ENCODE data around the gene EFNA5. TPM values are rescaled to one million over a fixed set of nuclear protein-coding genes. Genes with fewer than 3 reads are reported as not detected.

The EFNA5 gene
- total RNA-seq, 1 donor from 2014 or later, result 43.0 TPM

DNA sequence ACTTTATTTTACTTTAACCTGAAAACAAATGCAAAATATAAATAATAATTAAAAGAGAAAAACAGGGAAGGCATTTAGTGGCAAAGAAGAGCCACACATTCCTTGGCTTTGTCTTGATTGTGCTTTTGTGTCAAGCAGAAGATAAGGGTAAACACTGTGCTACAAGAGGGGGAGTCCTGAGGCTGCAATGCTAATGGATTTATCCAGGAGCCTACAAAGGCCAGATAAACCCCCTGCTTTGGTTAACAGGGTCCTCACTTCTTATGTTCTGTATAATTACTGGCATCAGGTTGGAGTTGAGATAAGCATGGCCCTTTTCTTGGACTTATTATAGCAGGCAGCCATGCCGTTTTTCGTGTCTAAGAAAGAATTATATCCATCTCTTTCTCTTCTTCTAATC lies 302.8 kb downstream of the EFNA5 start:
- H3K36me3 Mint-ChIP-seq (ENCODE audit: low read depth), result no peaks in the 10 kb centered on the region
- no peaks in the 10 kb centered on the region for H3K27me3 Mint-ChIP-seq (ENCODE audit: low read depth)
- no peak overlapping the region for H3K27ac Mint-ChIP-seq (ENCODE audit: unreplicated experiment)
- DNase-seq (ENCODE audit: low read depth, low spot score), result no peak
- H3K4me1 Mint-ChIP-seq, result peaks cover 13% of the 10 kb centered on the region
- TF ChIP-seq, protein P1, sequence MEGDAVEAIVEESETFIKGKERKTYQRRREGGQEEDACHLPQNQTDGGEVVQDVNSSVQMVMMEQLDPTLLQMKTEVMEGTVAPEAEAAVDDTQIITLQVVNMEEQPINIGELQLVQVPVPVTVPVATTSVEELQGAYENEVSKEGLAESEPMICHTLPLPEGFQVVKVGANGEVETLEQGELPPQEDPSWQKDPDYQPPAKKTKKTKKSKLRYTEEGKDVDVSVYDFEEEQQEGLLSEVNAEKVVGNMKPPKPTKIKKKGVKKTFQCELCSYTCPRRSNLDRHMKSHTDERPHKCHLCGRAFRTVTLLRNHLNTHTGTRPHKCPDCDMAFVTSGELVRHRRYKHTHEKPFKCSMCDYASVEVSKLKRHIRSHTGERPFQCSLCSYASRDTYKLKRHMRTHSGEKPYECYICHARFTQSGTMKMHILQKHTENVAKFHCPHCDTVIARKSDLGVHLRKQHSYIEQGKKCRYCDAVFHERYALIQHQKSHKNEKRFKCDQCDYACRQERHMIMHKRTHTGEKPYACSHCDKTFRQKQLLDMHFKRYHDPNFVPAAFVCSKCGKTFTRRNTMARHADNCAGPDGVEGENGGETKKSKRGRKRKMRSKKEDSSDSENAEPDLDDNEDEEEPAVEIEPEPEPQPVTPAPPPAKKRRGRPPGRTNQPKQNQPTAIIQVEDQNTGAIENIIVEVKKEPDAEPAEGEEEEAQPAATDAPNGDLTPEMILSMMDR (conservative IDR thresholded peaks at IDR 0.05), result no peak
- H3K9me3 Mint-ChIP-seq, result peaks cover 4% of the 10 kb centered on the region
- no peak overlapping the region for H3K4me3 Mint-ChIP-seq

DNA sequence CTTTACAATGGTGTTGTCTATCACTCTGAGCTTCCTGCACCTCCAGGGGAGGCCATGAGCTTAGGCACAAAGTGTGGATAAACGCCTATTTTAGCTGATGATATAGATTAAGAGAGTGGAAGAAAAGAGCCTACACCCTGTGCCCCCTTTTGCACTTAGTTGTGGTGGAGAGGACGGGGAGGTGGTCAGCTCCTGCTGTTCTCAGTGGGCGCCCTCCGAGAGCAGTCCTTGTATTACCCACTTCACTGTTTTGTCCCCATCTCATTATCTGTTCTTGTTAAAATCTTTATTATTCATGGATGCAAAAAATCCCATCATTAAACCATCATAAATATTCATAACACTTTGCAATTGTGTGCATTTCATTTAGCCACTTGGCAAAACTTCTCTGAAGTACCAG lies 303.3 kb downstream of the EFNA5 start:
- peaks cover 11% of the 10 kb centered on the region for H3K4me1 Mint-ChIP-seq
- H3K27me3 Mint-ChIP-seq (ENCODE audit: low read depth), result no peaks in the 10 kb centered on the region
- peak overlapping the region; percentile 57 for H3K27ac Mint-ChIP-seq (ENCODE audit: unreplicated experiment)
- TF ChIP-seq, protein P1 (conservative IDR thresholded peaks at IDR 0.05), result no peak
- no peak for DNase-seq (ENCODE audit: low read depth, low spot score)
- no peaks in the 10 kb centered on the region for H3K36me3 Mint-ChIP-seq (ENCODE audit: low read depth)
- peaks cover 4% of the 10 kb centered on the region for H3K9me3 Mint-ChIP-seq
- no peak overlapping the region for H3K4me3 Mint-ChIP-seq

DNA sequence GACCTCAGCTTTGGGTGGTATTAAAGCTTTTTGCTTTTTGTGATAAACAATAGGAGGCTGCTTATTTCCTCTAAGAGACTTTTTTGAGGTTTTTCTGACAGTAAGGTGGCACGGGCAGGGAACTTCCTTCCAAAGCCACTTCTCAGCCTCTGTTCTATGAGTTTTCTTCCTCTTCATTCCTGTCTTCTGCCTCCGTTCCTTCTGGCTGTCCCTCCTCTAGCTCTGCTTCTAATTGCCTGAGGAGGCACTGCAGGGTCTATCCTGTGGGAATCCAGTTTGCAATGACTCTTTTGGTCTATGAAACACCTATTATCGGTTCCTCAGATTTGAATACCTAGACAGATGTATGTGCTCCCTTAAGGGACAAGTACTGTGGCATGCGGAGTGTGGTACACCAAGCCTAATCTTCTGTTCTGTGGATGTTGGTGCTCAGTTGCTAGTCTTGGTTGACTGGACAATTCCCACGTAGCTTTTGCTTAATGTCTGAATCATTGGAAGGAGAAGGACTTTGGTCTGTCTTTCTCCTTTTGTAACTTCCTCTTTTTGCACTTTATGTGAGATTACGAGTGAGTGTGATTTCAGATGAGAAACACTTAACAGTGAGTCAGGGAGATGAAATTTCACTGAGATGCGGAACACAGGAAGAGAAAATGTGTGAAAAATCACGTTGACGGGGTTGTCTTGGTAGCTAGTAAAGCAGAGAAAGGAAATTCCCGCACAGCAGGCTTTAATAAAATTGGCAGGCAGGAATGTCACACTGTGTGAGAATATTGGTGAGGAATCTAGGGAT lies 305.2 kb downstream of the EFNA5 start:
- H3K27ac Mint-ChIP-seq (ENCODE audit: unreplicated experiment), result no peak overlapping the region
- H3K36me3 Mint-ChIP-seq (ENCODE audit: low read depth), result no peaks in the 10 kb centered on the region
- DNase-seq (ENCODE audit: low read depth, low spot score), result no peak
- H3K4me1 Mint-ChIP-seq, result peaks cover 11% of the 10 kb centered on the region
- TF ChIP-seq, protein P1 (conservative IDR thresholded peaks at IDR 0.05), result no peak
- H3K27me3 Mint-ChIP-seq (ENCODE audit: low read depth), result no peaks in the 10 kb centered on the region
- H3K4me3 Mint-ChIP-seq, result no peak overlapping the region
- peaks cover 6% of the 10 kb centered on the region for H3K9me3 Mint-ChIP-seq

DNA sequence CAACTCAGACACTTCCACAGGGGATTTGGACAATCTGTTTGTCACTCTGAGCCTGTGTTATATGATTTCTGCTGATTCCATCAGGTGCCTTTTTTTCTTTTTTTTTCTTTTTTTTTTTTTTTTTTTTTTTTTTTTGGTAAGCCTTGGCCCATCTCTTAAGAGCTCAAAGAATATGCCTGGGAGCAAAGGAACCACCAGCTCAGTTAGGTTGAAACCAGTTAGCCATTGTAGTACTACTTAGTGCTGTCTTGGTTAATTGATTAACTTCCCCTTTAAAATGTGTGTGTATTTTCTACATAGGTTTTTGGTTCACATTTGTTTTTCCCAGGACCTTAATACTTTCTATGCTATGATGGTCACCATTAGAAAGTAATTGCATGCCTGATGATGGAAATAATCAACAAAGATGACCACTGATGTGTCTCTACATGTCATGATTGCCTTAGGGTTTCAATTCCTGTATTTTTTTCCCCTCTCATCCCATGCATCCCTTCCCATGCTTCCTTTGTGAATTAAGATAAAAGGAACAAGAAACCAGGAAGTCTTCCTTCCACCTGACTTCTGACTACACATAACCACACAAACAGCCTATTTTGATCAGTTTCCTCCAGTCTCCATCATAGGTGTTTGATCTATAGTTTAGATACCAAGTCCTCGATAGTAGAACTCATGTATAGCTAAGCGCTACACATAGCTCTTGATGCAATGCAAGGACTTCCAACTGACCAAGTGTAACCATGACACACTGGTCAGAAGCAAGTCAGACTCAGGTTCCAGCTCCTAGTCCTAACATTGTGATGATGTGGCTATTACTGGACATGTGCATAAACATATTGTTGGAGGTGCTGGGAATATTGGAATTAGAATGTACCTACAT lies 306.1 kb downstream of the EFNA5 start:
- no peaks in the 10 kb centered on the region for H3K27me3 Mint-ChIP-seq (ENCODE audit: low read depth)
- no peak overlapping the region for H3K27ac Mint-ChIP-seq (ENCODE audit: unreplicated experiment)
- DNase-seq (ENCODE audit: low read depth, low spot score), result no peak
- H3K9me3 Mint-ChIP-seq, result peaks cover 6% of the 10 kb centered on the region
- TF ChIP-seq, protein P1 (conservative IDR thresholded peaks at IDR 0.05), result no peak
- H3K36me3 Mint-ChIP-seq (ENCODE audit: low read depth), result no peaks in the 10 kb centered on the region
- H3K4me3 Mint-ChIP-seq, result no peak overlapping the region
- H3K4me1 Mint-ChIP-seq, result peaks cover 11% of the 10 kb centered on the region

DNA sequence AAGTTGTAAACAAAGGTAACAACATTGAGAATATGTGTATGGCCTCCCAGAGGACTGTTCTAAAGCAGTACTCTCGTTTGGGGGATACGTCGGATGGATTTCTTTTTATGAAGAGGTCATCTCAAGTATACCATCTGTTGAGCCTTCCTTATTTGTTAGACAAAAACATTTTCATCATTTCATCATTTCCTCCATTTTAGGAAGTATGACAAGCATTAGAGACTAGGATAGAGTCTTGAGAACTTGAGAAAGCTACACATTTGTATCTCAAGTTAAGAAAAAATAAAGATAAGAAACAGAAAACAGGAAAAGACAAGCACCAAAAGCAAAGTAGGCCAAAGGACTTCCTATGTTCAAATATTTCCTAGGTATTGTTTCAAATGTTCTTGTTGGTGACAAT lies 307.0 kb downstream of the EFNA5 start:
- TF ChIP-seq, protein P1 (conservative IDR thresholded peaks at IDR 0.05), result no peak
- Mint-ChIP-seq H3K9me3 (peaks cover 6% of the 10 kb centered on the region), H3K27me3 (ENCODE audit: low read depth) (no peaks in the 10 kb centered on the region), H3K27ac (ENCODE audit: unreplicated experiment) (no peak overlapping the region), H3K36me3 (ENCODE audit: low read depth) (no peaks in the 10 kb centered on the region), H3K4me1 (peaks cover 18% of the 10 kb centered on the region), H3K4me3 (no peak overlapping the region)
- no peak for DNase-seq (ENCODE audit: low read depth, low spot score)
